GM10248 (cell line): ENCODE measurements around the gene BMP8B.
"Not testable (repeated sequence)": the region's sequence is repeated elsewhere in the genome, so short reads cannot be mapped to it uniquely, and the experiment has no call there.

Source experiments
- CTCF ChIA-PET: fragments of 300-600 bp; sonication (Branson Sonifier 250); formaldehyde crosslinking; extraction: SDS; loops from one replicate; lab custom pipeline; 2021; ENCODE audit warnings: antibody characterized with exemption; lab: Yijun Ruan, JAX
- POLR2A ChIA-PET: fragments of 350-650 bp; sonication (Branson Sonifier 250); formaldehyde crosslinking; extraction: SDS; loops from one replicate; lab custom pipeline; 2020; ENCODE audit warnings: antibody characterized with exemption; lab: Yijun Ruan, JAX
- DNase-seq: peaks from one replicate; pipeline ENCODE4 v3.0.0; 2012; ENCODE audit errors: extremely low spot score
- TF ChIP-seq, protein P1 (sequence below): IDR thresholded peaks from 2 replicates; pipeline ENCODE4 v1.5.1; 2012; ENCODE audit warnings: mild to moderate bottlenecking, low read depth; ENCODE audit errors: extremely low read depth, missing control alignments, control extremely low read depth

BMP8B gene

DNA sequence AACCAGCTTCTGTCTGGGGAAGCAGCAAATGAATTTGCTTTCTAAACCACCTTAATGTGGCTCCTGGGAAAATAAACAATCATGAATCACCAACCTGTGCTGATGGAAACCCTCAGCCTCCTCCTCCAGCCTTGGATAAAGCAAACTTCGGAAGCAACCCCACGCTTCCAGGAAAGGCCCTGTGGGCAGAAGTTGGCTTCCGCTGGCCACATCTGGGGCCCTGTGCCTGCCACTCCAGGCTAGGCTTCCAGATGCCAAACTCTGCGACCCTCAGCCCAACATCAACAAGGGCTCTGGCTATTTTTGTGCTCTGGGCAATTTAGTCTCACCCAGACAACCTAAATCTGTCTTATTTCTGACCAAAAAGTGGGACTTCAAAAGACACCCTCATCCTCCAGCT lies 11.4 kb downstream of the BMP8B start:
- TF ChIP-seq, protein P1, sequence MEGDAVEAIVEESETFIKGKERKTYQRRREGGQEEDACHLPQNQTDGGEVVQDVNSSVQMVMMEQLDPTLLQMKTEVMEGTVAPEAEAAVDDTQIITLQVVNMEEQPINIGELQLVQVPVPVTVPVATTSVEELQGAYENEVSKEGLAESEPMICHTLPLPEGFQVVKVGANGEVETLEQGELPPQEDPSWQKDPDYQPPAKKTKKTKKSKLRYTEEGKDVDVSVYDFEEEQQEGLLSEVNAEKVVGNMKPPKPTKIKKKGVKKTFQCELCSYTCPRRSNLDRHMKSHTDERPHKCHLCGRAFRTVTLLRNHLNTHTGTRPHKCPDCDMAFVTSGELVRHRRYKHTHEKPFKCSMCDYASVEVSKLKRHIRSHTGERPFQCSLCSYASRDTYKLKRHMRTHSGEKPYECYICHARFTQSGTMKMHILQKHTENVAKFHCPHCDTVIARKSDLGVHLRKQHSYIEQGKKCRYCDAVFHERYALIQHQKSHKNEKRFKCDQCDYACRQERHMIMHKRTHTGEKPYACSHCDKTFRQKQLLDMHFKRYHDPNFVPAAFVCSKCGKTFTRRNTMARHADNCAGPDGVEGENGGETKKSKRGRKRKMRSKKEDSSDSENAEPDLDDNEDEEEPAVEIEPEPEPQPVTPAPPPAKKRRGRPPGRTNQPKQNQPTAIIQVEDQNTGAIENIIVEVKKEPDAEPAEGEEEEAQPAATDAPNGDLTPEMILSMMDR: no peak
- ChIA-PET CTCF (interaction anchor here (1.2 kb wide), 1 partner anchor 23 kb away, joined by 4 read pairs; no protein-coding TSS in a partner anchor), POLR2A (no interaction called here)
- no peak for DNase-seq

DNA sequence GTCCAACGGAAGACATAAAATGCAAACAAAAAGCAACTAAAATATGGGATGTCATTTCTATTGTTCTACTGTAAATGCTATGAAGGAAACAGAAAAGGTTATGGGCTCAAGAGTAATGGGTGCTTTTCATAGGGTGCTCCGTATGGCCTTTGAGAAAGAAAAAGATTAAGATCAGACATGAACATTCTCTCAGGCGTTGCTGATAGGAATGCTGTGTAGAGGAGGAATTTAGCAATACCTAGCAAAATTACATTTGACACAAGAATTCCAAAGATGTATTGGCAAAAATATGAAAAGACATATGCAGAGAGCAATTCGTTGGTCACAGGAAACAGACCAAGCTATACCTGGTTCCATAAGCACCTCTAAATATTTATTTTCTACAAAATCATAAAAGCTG lies 11.8 kb downstream of the BMP8B start:
- CTCF ChIA-PET: interaction anchor here (1.2 kb wide), 1 partner anchor 23 kb away, joined by 4 read pairs; no protein-coding TSS in a partner anchor
- POLR2A ChIA-PET: no interaction called here
- DNase-seq: no peak
- TF ChIP-seq, protein P1: no peak

DNA sequence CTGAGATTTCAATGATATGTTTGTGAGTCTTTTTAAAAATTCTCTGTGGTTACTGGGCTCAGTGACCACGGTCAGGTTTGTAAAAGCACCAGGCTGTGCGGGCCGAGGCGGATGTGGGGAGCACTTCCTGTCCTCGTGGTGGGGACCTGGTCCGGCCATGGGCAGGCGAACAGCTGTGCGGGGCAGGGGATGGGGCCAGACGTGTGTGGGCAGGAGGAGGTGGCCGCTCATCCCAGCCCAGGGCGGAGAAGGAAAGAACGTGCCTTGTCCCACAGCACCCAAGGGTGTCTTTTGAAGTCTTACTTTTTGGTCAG lies 12.3 kb downstream of the BMP8B start:
- CTCF ChIA-PET: interaction anchor here (1.2 kb wide), 1 partner anchor 24 kb away, joined by 4 read pairs; no protein-coding TSS in a partner anchor

DNA sequence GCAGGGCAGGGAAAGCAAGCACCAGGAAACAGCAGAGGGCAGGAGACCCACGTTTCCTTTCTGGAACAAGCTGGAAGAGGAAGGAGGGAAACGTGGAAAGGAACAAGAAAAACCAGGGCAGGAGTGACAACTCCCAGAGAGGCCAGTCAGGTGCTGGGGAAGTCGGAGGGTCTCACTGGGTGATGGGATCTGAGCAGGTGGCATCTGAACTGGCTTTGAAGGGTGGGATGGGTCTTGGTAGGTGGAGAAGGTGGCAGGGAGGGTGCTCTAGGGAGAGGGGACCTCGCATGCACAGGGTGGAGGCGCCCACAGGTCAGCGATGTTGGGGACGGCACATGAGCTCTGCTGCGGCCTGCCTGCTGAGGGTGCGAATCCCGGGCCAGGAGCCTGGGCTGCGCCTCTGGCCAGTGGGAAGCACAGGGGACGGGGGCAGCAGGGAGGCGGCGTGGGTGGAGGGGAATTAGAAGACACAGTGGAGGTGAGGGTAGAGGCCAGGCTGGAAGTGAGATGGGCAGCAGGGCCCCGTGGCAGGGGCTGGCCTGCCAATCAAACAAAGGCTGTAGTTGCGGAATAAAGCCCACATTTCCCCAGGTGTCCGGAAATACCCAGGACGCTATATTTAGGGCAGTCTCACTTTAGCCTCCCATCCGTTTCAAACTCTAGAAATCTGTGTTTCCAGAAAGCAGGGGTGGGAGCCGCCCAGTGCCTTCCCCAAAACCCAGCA lies 12.8 kb downstream of the BMP8B start:
- DNase-seq, CTCF ChIA-PET, POLR2A ChIA-PET: not testable (repeated sequence)

More for the DNA sequence above, 12.3 kb downstream of the BMP8B start:
- DNase-seq: peak; percentile 52
- TF ChIP-seq, protein P1: no peak
- POLR2A ChIA-PET: no interaction called here

DNA sequence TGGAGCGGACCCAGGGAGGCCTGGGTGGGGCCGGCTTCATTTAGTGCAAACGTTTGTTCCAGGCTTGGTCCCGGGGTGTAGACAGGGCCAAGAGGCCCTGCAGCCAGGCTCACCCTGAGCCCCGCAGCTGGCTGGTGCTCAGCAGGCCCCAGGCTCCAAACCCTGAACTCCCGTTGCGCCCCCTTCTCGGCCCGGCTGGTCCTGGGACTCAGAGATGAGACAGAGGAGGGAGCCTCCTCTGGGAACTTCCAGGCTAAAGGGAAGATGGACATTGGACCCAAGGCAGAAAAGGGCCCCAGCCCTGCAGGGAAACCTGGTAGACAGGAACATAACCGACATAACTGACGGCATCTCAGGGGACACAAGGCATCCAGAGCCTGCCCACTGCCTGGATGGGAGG lies 13.5 kb downstream of the BMP8B start:
- DNase-seq, CTCF ChIA-PET, POLR2A ChIA-PET: not testable (repeated sequence)

DNA sequence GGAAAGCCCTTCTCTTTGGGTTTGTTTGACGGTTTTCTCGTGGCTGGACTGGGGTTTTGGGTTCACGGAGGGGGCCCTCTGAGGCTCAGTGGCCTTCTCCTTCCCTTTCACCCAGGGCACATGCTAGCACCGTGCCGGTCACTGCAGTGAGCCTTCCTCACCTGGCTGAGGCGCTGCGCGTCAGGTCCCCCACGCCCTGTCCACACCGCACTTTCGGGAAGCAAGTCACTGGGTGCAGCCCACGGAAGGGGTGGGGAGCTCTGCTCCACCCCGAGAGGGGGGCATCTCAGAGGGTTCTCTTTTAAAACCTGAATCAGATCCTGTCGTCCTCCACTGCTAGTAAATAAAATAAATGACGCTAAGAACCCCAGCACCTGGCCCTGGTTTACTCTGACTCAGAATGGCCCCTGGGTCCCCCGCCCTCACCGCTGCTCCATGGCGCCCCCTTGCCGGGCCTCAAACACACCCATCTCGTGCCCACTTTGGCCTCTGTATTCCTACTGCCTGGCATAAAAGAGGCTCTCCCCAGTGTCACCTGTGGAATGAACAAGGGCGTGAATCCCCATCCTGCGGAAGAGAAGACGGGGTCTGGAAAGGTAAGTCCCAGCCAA lies 15.2 kb downstream of the BMP8B start:
- CTCF ChIA-PET, POLR2A ChIA-PET, DNase-seq: not testable (repeated sequence)

DNA sequence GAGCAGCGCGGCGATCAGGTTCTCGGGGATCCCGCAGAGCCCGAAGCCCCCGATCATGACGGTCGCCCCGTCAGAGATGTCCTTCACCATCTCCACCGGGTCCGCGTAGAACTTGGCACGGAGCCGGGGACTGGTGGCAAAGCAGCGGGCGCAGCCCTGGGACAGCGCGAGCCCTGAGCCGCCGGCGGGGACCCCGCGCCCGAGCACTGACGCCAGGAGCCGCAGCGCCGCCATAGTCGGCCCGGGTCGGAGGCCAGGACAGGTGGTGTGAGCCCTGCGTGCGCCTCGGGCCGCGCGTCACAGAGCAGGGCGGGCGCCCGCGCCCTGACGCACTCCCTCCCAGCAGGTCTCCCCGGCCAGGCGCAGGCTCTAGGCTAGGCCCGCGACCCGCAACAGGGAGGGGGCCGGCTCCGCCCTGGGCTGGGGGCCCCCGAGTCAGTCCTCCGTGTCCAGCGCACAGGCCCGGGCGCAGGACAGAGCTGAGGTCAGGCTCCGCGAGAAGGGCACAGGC lies 17.6 kb downstream of the BMP8B start, which contains the start of gene OXCT2:
Gene OXCT2, minus strand, starts transcription at position 327 of the 511 bp plus-strand sequence. Its CDS starts 93 bp downstream, at position 234.
- POLR2A ChIA-PET, CTCF ChIA-PET, DNase-seq: not testable (repeated sequence)

DNA sequence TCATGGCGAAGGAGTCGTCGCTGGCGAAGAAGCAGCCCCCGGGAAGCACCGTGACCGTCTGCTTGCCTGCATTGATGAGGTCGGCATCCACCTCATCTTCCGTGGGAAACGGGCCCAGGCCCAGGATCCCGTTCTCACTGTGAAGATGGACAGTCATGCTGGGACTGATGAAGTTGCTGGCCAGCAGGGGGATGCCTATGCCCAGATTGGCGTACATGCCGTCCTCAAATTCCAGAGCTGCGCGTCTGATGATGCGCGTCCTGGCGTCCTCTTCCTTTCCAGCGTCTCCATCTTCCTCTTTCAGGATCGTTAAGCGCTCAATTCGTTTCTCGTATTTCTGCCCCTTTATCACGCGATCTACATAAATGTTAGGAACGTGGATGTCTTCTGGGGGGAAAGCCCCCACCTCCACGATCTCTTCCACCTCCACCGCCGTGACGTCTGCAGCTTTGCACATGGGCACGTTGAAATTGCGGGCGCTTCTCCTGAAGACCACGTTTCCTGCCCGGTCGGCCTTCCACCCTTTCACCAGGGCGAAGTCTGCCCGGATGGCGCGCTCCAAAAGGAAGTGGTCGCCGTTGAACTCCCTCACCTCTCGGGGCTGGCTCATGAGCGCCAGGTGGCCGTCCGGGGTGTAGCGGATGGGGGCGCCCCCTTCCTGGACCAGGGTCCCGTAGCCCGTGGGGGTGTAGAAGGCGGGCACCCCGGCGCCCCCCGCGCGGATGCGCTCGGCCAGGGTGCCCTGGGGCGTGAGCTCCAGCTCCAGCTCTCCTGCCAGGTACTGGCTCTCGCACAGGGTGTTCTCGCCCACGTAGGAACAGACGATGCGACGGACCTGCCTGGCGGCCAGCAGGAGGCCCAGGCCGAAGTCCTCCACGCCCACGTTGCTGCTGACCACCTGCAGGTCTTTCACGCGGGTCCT lies 18.3 kb downstream of the BMP8B start:
- CTCF ChIA-PET, POLR2A ChIA-PET: not testable (repeated sequence)
- peak; percentile 56 for DNase-seq

DNA sequence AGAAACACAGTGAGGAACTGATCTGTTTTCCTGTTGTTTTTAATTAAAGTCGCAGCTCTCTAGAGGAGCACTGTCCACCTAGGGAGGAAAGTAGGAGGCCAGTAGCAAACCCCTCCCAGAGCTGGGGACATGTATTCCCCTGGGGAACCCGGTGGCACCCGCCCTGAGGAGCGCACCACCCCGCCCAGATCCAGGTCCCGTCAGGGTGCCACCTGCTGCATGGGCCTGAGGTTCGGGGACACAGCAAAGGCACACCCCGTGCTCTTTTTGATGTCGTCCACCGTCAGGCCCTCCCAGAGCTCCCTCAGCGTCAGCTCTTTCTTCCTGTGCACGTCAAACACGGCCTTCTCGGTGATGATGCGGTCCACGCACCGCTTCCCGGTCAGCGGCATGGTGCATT lies 19.2 kb downstream of the BMP8B start:
- CTCF ChIA-PET: interaction anchor here (1.1 kb wide), 1 partner anchor 29 kb away, joined by 4 read pairs; no protein-coding TSS in a partner anchor
- DNase-seq, POLR2A ChIA-PET: not testable (repeated sequence)

DNA sequence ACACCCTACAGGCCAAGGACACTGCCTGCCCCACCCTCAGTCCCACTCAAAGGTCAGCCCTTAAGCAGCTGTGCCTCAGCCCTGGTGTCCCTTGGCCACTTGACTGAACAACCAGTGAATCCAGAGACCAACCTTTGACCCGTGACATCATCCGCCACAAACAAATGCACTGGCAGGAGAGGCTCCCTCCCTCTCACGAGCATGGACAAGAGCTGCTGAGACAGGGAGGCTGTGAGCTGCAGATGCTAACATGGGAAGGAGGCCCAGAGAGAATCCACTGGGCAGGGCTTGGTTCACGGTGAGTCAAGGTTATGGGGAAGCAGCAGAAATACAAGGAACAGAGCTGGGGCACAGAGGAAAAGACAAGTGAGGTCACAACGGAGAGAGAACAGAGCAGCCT lies 22.2 kb downstream of the BMP8B start:
- POLR2A ChIA-PET, CTCF ChIA-PET, DNase-seq: not testable (repeated sequence)

DNA sequence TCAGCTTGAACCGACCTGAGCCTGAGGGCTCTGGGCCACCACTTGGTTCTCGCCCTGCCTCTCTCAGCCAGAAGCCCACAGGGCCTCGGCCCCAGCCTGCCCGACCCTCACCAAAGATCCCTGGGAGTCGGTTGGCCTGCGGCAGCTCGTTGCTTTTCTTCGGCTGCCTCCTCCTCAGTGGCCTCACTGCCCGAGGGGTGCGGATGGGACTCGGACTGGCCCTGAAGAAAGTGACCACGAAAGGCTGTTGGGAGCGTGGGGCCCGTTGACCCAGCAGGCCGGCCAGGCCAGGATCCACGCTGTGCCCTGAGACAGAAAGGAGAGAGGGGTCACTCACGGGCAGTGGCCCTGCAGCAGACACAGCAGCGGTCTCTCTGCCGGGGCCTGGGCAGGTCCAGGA lies 24.2 kb downstream of the BMP8B start:
- DNase-seq, POLR2A ChIA-PET, CTCF ChIA-PET: not testable (repeated sequence)

DNA sequence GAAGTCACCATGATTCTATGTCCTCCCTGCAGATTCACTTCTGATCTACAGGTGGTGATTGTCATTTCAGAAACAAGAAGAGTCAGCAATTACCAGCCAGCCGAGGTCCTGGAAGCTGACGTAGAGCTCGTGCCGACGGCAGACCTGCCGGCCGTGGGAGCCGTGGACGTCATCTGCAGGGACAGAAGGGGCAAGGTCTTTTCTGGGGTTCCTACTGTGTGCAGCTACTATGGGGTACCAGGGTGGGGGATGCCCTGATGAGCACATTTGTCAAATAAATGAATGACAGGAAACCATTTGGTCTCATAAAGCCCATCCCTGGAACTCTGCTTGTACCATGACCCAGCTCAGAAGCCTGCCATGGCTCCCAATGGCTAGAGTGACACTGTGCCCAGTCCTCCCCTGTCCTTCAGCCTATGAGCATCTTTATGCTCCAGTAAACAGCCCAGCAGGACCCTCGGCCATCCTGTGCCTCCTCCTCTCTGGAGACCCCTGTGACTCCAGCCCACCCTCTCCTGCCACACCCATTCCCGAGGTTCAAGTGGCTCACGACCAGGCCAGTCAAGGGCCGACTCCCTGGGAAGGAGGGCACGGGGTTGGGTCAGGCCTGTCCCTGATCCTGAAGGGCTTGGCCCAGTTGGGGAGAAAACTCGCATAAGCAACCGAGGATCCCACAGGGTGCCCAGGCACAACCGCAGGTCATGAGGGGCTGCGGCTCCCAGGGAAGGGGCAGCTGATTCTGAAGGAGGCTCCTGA lies 24.9 kb downstream of the BMP8B start:
- CTCF ChIA-PET, DNase-seq, POLR2A ChIA-PET: not testable (repeated sequence)
